Fibroblast of villous mesenchyme (primary cell): ENCODE results near the gene GFOD1. TPM values are rescaled to one million over a fixed set of nuclear protein-coding genes. Genes with fewer than 3 reads are reported as not detected.

ENCODE experiments used
- DNase-seq: peaks from one replicate; pipeline ENCODE4 v3.0.0-alpha.2; 2010; ENCODE audit warnings: low read depth
- H3K4me3 ChIP-seq: 2 replicates; pipeline ENCODE4 v1.5.1; 2011; ENCODE audit warnings: low read depth, mild to moderate bottlenecking, low read length
- total RNA-seq: library from RNA; depleted of rRNA; stranded (reverse); fragments of >200 nt; gene quantifications from 2 replicates; pipeline ENCODE4 v1.2.3, GENCODE V29; 2012
- TF ChIP-seq, protein P1 (sequence below): IDR thresholded peaks from 2 replicates; pipeline ENCODE4 v1.5.1; 2012; ENCODE audit warnings: low read depth, mild to moderate bottlenecking, low read length; ENCODE audit not compliant: insufficient read depth

The GFOD1 gene
- total RNA-seq, 1 donor = 4.7 TPM

DNA sequence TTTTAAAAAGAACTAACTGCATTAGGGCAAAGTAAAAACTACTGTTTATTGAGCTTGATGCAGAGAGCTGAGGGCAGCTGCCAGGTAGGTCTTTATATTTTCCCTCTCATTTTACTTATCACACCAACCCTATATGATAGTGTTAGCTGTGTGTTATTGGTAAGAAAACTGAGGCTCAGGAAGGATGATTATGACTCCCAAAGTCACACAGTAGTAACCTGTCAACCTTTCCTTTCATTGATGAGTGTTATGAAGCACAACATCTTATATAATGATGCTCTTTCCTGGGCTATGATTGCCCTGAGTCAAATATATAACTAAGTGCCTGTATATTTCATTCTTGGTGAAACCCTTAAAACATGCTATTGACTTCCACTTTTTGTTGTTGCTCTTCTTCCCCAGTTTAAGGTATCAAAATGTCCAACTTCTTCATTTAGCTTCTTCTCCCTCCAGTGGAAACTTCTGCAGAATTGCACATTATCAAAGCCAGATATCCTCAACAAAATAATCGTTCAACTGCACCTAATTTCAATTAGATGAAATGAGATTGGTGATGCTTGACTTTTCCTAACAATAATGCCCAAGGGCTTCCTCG is 8.1 kb downstream of the GFOD1 start:
- DNase-seq = no peak
- TF ChIP-seq, protein P1, sequence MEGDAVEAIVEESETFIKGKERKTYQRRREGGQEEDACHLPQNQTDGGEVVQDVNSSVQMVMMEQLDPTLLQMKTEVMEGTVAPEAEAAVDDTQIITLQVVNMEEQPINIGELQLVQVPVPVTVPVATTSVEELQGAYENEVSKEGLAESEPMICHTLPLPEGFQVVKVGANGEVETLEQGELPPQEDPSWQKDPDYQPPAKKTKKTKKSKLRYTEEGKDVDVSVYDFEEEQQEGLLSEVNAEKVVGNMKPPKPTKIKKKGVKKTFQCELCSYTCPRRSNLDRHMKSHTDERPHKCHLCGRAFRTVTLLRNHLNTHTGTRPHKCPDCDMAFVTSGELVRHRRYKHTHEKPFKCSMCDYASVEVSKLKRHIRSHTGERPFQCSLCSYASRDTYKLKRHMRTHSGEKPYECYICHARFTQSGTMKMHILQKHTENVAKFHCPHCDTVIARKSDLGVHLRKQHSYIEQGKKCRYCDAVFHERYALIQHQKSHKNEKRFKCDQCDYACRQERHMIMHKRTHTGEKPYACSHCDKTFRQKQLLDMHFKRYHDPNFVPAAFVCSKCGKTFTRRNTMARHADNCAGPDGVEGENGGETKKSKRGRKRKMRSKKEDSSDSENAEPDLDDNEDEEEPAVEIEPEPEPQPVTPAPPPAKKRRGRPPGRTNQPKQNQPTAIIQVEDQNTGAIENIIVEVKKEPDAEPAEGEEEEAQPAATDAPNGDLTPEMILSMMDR = no peak
- no peak overlapping the region for H3K4me3 ChIP-seq

GRCh38 chr6:13478525-13478966 is 8.9 kb downstream of the GFOD1 start:
- DNase-seq = no peak
- H3K4me3 ChIP-seq = no peak overlapping the region
- TF ChIP-seq, protein P1 = no peak

- TF ChIP-seq, protein P1 = no peak
- no peak overlapping the region for H3K4me3 ChIP-seq
- no peak for DNase-seq
Measured at GRCh38 chr6:13474787-13475186, 12.6 kb downstream of the GFOD1 start.

GRCh38 chr6:13474360-13474759 is 13.0 kb downstream of the GFOD1 start:
- no peak for DNase-seq
- TF ChIP-seq, protein P1 = no peak
- H3K4me3 ChIP-seq = no peak overlapping the region

DNA sequence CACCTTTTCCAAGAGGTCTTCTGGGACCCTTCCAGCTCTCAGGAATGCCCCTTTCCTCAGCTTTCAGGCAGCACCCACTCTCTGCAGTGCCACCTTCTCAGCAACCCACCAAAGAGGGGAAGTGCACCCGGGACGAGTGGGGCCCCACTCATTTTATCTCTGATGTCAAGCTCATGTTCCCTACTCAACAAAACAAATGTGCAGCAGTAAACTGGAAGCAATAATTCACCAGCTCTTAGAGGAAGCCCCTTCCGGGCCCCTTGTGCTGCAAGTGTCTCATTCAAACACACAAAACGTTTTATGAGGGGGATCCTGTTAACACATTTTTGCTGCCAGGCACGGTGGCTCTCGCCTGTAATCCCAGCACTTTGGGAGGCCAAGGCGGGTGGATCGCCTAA is 13.6 kb downstream of the GFOD1 start:
- no peak for DNase-seq
- TF ChIP-seq, protein P1 = no peak
- H3K4me3 ChIP-seq = no peak overlapping the region

DNA sequence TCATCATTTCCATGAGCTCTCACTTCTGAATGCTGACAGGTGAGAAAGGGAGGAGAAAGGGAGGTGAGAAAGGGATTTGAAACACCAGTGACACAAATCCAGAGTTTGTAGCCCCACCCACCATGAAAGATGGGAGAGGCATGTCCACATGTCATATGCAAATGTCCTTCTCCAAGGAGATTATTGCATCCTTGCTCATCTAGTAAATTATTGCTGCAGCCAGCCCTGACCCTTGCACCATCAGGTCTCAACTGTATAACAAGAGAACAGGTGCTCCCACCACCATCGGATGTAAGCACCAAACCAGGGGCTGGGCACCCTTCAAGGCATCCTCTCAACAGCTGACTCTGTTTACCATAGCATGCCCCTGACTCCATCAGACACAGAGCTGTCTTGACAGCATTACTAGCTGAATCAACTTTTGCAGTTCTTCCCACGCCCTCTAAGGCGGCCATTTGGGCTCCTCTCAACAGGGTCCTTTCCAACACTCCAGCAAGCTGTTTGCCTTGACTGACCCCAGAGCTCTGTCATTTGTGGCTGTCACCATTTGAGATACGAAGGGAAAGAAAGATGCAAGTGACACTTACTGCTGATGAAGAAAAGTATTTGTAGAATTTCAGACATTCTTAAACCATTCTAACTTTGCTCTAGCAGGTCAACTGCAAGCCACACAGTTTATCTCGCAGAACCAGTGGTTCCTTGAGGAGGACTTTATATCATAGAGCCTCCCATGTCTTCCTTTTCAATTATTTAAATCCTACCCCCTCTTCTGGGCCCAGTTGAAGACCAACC is 14.2 kb downstream of the GFOD1 start:
- TF ChIP-seq, protein P1 = no peak
- DNase-seq = no peak
- no peak overlapping the region for H3K4me3 ChIP-seq
